Breast epithelium (tissue), 3 donors: ENCODE measurements around the gene NCBP2. TPM values are rescaled to one million over a fixed set of nuclear protein-coding genes. Genes with fewer than 3 reads are reported as not detected.

Experiments used
- total RNA-seq, 3 donors: library from RNA; depleted of rRNA; stranded (reverse); fragments of >200 nt; gene quantifications; one replicate each; pipeline ENCODE4 v1.1.0, GENCODE V29; 2016

The NCBP2 gene
- total RNA-seq, 3 donors from 2014 or later: 40.8 to 44.9 (median 42.6) TPM

Other genes starting within 250 kb of the NCBP2 start
- gene CEP19, start 230.3 kb downstream of the NCBP2 start, total RNA-seq: 1 to 10 TPM; 2.1 to 2.6 (median 2.5) TPM
- gene PIGX, start 230.2 kb downstream of the NCBP2 start, total RNA-seq: 10 to 100 TPM; 22.5 to 34.4 (median 28.2) TPM
- 10 to 100 TPM; 42.3 to 71.2 (median 50.5) TPM for gene PAK2, start 202.7 kb downstream of the NCBP2 start, total RNA-seq
- gene SENP5, start 74.6 kb downstream of the NCBP2 start, total RNA-seq: 10 to 100 TPM; 40.3 to 50.9 (median 40.5) TPM
- gene PIGZ, start 26.3 kb upstream of the NCBP2 start, total RNA-seq: 10 to 100 TPM; 10.5 to 14.4 (median 12.0) TPM
- gene MELTF, start 87.3 kb upstream of the NCBP2 start, total RNA-seq: 10 to 100 TPM in 2 of 3 donors, 1 to 10 TPM in 1; 7.2 to 58.2 (median 10.2) TPM